ENCODE data around the gene SPTLC3. TPM values are rescaled to one million over a fixed set of nuclear protein-coding genes. Genes with fewer than 3 reads are reported as not detected.

Gene SPTLC3
- total RNA-seq, 2 experiments from 2014 or later = 0.38 to 0.59 TPM

DNA sequence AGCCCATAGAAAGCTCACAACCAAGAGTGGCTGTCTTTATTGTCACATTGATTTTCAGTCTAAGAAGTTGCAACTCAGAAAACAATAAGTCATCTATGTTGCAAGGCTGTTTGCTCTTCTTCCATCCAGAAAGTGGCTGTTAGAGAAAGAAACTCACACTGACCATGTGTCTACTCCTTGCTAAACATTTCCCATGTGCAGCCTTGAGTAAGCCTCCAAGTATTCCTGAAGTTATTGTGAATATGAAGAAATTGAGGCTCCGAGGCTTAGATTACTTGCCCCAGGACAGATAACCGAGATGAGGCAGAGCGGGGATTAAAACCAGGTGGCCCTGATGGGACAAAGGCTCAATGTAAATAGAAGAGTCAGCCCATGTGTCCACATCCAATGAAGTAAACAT is 105.0 kb downstream of the SPTLC3 start:
- no peaks in the 10 kb centered on the region for H3K9me3 Mint-ChIP-seq
- H3K9me3 ChIP-seq (ENCODE audit: control insufficient read depth in 1 of 2, insufficient read depth in 1 of 2, low read length in 2 of 2) = no peaks in the 10 kb centered on the region
- no peak overlapping the region for H3K27ac ChIP-seq (ENCODE audit: low read depth in 1 of 2, low read length in 2 of 2)
- DNase-seq = no peak
- no peaks in the 10 kb centered on the region for H3K4me1 ChIP-seq (ENCODE audit: insufficient read depth, low read length)
- no peaks in the 10 kb centered on the region for H3K27me3 Mint-ChIP-seq
- H3K27me3 ChIP-seq (ENCODE audit: control insufficient read depth in 1 of 2, insufficient read depth in 2 of 2, low read length in 2 of 2) = no peaks in the 10 kb centered on the region
- H3K36me3 ChIP-seq (ENCODE audit: insufficient read depth, low read length) = no peaks in the 10 kb centered on the region
- H3K36me3 Mint-ChIP-seq (ENCODE audit: low read depth) = no peaks in the 10 kb centered on the region
- ChIA-PET CTCF (no interaction called here), POLR2A (no interaction called here)
- H3K4me3 Mint-ChIP-seq = no peak overlapping the region
- intact Hi-C loops (cut with DNase I, micrococcal nuclease) = no loop called here
- H3K4me3 ChIP-seq (ENCODE audit: low read length) = no peak overlapping the region
- H3K4me1 Mint-ChIP-seq (ENCODE audit: low read depth) = no peaks in the 10 kb centered on the region
- TF ChIP-seq, protein P1, sequence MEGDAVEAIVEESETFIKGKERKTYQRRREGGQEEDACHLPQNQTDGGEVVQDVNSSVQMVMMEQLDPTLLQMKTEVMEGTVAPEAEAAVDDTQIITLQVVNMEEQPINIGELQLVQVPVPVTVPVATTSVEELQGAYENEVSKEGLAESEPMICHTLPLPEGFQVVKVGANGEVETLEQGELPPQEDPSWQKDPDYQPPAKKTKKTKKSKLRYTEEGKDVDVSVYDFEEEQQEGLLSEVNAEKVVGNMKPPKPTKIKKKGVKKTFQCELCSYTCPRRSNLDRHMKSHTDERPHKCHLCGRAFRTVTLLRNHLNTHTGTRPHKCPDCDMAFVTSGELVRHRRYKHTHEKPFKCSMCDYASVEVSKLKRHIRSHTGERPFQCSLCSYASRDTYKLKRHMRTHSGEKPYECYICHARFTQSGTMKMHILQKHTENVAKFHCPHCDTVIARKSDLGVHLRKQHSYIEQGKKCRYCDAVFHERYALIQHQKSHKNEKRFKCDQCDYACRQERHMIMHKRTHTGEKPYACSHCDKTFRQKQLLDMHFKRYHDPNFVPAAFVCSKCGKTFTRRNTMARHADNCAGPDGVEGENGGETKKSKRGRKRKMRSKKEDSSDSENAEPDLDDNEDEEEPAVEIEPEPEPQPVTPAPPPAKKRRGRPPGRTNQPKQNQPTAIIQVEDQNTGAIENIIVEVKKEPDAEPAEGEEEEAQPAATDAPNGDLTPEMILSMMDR (IDR thresholded peaks at IDR 0.05) = no peak
- ATAC-seq (ENCODE audit: poor library complexity) = no peak
- no peak overlapping the region for H3K27ac Mint-ChIP-seq

GRCh38 chr20:13117200-13117599 is 108.4 kb downstream of the SPTLC3 start:
- no peak for ATAC-seq (ENCODE audit: poor library complexity)
- CTCF ChIA-PET = no interaction called here
- POLR2A ChIA-PET = interaction anchor here (0.6 kb wide), 1 partner anchor 13 kb away, joined by 3 read pairs; no protein-coding TSS in a partner anchor

DNA sequence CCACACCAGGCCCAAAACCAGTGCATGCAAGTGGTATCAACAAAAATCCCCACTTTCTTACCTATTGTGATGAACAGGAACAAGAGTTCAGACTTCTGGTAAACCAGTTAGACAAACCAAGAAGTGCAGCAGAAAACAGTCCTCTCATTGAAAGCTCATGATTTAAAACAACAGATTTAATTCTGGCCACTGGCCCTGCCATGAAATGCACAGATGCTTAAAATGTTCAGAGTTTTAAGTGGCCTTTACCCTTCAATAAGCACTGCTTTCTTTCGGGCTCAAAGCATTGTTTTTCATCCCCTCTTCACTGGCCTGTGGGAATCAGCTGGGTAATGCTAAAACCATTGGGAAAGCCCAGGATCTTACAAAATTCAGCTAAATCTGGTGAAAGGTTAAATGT is 109.9 kb downstream of the SPTLC3 start:
- H3K4me3 Mint-ChIP-seq = no peak overlapping the region
- Histone ChIP-seq H3K27me3 (ENCODE audit: control insufficient read depth in 1 of 2, insufficient read depth in 2 of 2, low read length in 2 of 2) (no peaks in the 10 kb centered on the region), H3K9me3 (ENCODE audit: control insufficient read depth in 1 of 2, insufficient read depth in 1 of 2, low read length in 2 of 2) (no peaks in the 10 kb centered on the region), H3K4me1 (ENCODE audit: insufficient read depth, low read length) (no peaks in the 10 kb centered on the region), H3K4me3 (ENCODE audit: low read length) (no peak overlapping the region), H3K27ac (ENCODE audit: low read depth in 1 of 2, low read length in 2 of 2) (no peak overlapping the region), H3K36me3 (ENCODE audit: insufficient read depth, low read length) (no peaks in the 10 kb centered on the region)
- ATAC-seq (ENCODE audit: poor library complexity) (no peak), DNase-seq (no peak)
- H3K27me3 Mint-ChIP-seq = no peaks in the 10 kb centered on the region
- ChIA-PET CTCF (interaction anchor here (1.1 to 1.9 kb wide), 2 partner anchors 142 to 144 kb away, joined by 3 to 4 read pairs; no protein-coding TSS in a partner anchor), POLR2A (no interaction called here)
- intact Hi-C loops (cut with DNase I, micrococcal nuclease) = loop anchor here (1.0 to 5.0 kb wide), 5 partner anchors 144 to 654 kb away; no protein-coding TSS in a partner anchor
- H3K36me3 Mint-ChIP-seq (ENCODE audit: low read depth) = no peaks in the 10 kb centered on the region
- TF ChIP-seq, protein P1 (IDR thresholded peaks at IDR 0.05) = no peak
- no peaks in the 10 kb centered on the region for H3K9me3 Mint-ChIP-seq
- H3K27ac Mint-ChIP-seq = no peak overlapping the region
- H3K4me1 Mint-ChIP-seq (ENCODE audit: low read depth) = no peaks in the 10 kb centered on the region

More at GRCh38 chr20:13117200-13117599, 108.4 kb downstream of the SPTLC3 start:
- no peaks in the 10 kb centered on the region for H3K27me3 Mint-ChIP-seq
- H3K36me3 Mint-ChIP-seq (ENCODE audit: low read depth) = no peaks in the 10 kb centered on the region
- no peaks in the 10 kb centered on the region for H3K27me3 ChIP-seq (ENCODE audit: control insufficient read depth in 1 of 2, insufficient read depth in 2 of 2, low read length in 2 of 2)
- no peaks in the 10 kb centered on the region for H3K4me1 ChIP-seq (ENCODE audit: insufficient read depth, low read length)
- no peaks in the 10 kb centered on the region for H3K9me3 ChIP-seq (ENCODE audit: control insufficient read depth in 1 of 2, insufficient read depth in 1 of 2, low read length in 2 of 2)
- H3K36me3 ChIP-seq (ENCODE audit: insufficient read depth, low read length) = no peaks in the 10 kb centered on the region
- no peak overlapping the region for H3K27ac Mint-ChIP-seq
- TF ChIP-seq, protein P1 (IDR thresholded peaks at IDR 0.05) = no peak
- H3K4me3 ChIP-seq (ENCODE audit: low read length) = no peak overlapping the region
- no peak overlapping the region for H3K27ac ChIP-seq (ENCODE audit: low read depth in 1 of 2, low read length in 2 of 2)
- H3K4me3 Mint-ChIP-seq = no peak overlapping the region
- intact Hi-C loops (cut with DNase I, micrococcal nuclease) = loop anchor here in 1 of 2 experiments (5.0 kb wide), 1 partner anchor 655 kb away; no protein-coding TSS in a partner anchor
- no peaks in the 10 kb centered on the region for H3K4me1 Mint-ChIP-seq (ENCODE audit: low read depth)
- no peaks in the 10 kb centered on the region for H3K9me3 Mint-ChIP-seq
- no peak for DNase-seq

Measured in CD4-positive, alpha-beta T cell (primary cell).